Caco-2 (cell line): ENCODE results near the gene TEAD2. TPM values are rescaled to one million over a fixed set of nuclear protein-coding genes. Genes with fewer than 3 reads are reported as not detected.
"Not testable (repeated sequence)": the region's sequence is repeated elsewhere in the genome, so short reads cannot be mapped to it uniquely, and the experiment has no call there.

Source experiments
- BruUV-seq: library from RNA; stranded (reverse); fragments of 400-500 nt; replicated peaks from 2 replicates; lab custom pipeline; 2021; lab: Mats Ljungman, UMichigan
- CTCF ChIA-PET: fragments of 300-600 bp; sonication (Branson Sonifier 250); formaldehyde crosslinking; loops from one replicate; lab custom pipeline; 2022; ENCODE audit warnings: antibody characterized with exemption; lab: Charles Lee
- POLR2A ChIA-PET: fragments of 300-600 bp; sonication (Branson Sonifier 250); formaldehyde crosslinking; loops from one replicate; lab custom pipeline; 2022; ENCODE audit warnings: antibody characterized with exemption; lab: Charles Lee
- DNase-seq, 2 experiments: peaks; one replicate each; pipeline versions ENCODE4 v3.0.0 to v3.0.0-alpha.2; 2020 to 2022
- H3K27me3 ChIP-seq: replicated peaks from 2 replicates; pipeline ENCODE4 v1.6.0; 2011; ENCODE audit warnings: low read length; ENCODE audit not compliant: control insufficient read depth, insufficient read depth
- H3K36me3 ChIP-seq: 2 replicates; pipeline ENCODE4 v1.5.1; 2011; ENCODE audit warnings: low read length; ENCODE audit not compliant: control insufficient read depth, insufficient read depth
- H3K4me1 ChIP-seq: fragments of 250-450 bp; sonication (Bioruptor Pico); 2 replicates; pipeline ENCODE4 v1.5.1; 2020; ENCODE audit warnings: mild to moderate bottlenecking
- H3K4me3 ChIP-seq: 2 replicates; pipeline ENCODE4 v1.5.1; 2011; ENCODE audit warnings: low read depth, mild to moderate bottlenecking, control low read depth, low read length
- H3K9me3 ChIP-seq: fragments of 250-450 bp; sonication (Bioruptor Pico); 2 replicates; pipeline ENCODE4 v1.5.1; 2020; ENCODE audit warnings: mild to moderate bottlenecking, moderate library complexity
- H3K27ac Mint-ChIP-seq: one replicate; pipeline ENCODE4 v1.8.0; 2022; ENCODE audit warnings: mixed read lengths; ENCODE audit not compliant: unreplicated experiment
- H3K27me3 Mint-ChIP-seq: one replicate; pipeline ENCODE4 v1.8.0; 2022; ENCODE audit warnings: mixed read lengths; ENCODE audit not compliant: insufficient read depth, unreplicated experiment
- H3K36me3 Mint-ChIP-seq: one replicate; pipeline ENCODE4 v1.8.0; 2022; ENCODE audit warnings: mild to moderate bottlenecking, mixed read lengths; ENCODE audit not compliant: insufficient read depth, unreplicated experiment
- H3K4me1 Mint-ChIP-seq: one replicate; pipeline ENCODE4 v1.8.0; 2022; ENCODE audit warnings: low read depth, mixed read lengths; ENCODE audit not compliant: unreplicated experiment
- H3K4me3 Mint-ChIP-seq: one replicate; pipeline ENCODE4 v1.8.0; 2022; ENCODE audit warnings: mild to moderate bottlenecking, moderate library complexity, mixed read lengths; ENCODE audit not compliant: unreplicated experiment
- H3K9me3 Mint-ChIP-seq: one replicate; pipeline ENCODE4 v1.8.0; 2022; ENCODE audit warnings: mixed read lengths; ENCODE audit not compliant: unreplicated experiment
- CTCF ChIP-seq, 2 experiments: fragments of 200-600 bp in 1 of 2; IDR thresholded peaks; 1 replicate in 1 of 2; 2 replicates in 1 of 2; pipeline versions ENCODE4 v1.5.1 to v1.8.0; 2011 to 2022; ENCODE audit warnings: antibody characterized with exemption in 1 of 2, control low read depth in 1 of 2, inconsistent platforms in 1 of 2, low read depth in 1 of 2, low read length in 1 of 2, mild to moderate bottlenecking in 1 of 2, moderate library complexity in 1 of 2; ENCODE audit not compliant: insufficient read depth in 1 of 2, severe bottlenecking in 1 of 2, unreplicated experiment in 1 of 2
- intact Hi-C: fragments of 100-400 bp; cut with micrococcal nuclease; formaldehyde crosslinking; loops from one replicate; pipeline ENCODE4 v1.10.0; 2022; ENCODE audit not compliant: unreplicated experiment
- total RNA-seq: library from RNA; stranded (reverse); gene quantifications from 2 replicates; pipeline ENCODE4 v1.2.3, GENCODE V29; 2022

The TEAD2 gene
- total RNA-seq, 1 experiment from 2014 or later: 8.8 TPM

- no peak overlapping the region for H3K27ac Mint-ChIP-seq
- TF ChIP-seq CTCF (IDR thresholded peaks at IDR 0.05; ENCODE audit: insufficient read depth in 1 of 2, low read depth in 1 of 2, low read length in 1 of 2, severe bottlenecking in 1 of 2, unreplicated experiment in 1 of 2): no peak
- Histone ChIP-seq H3K27me3 (no peaks in the 10 kb centered on the region), H3K4me1 (no peaks in the 10 kb centered on the region), H3K36me3 (no peaks in the 10 kb centered on the region), H3K9me3 (peaks cover 17% of the 10 kb centered on the region; the same call in 1 of the 2 replicates), H3K4me3 (no peak overlapping the region)
- no peaks in the 10 kb centered on the region for H3K36me3 Mint-ChIP-seq
- ChIA-PET POLR2A (no interaction called here), CTCF (interaction anchor here (0.6 kb wide), 1 partner anchor 18 kb away, joined by 4 read pairs; the partner anchor contains the start of gene TEAD2)
- DNase-seq: no peak
- peaks cover 5% of the 10 kb centered on the region for H3K27me3 Mint-ChIP-seq
- no TSS peak for BruUV-seq
- H3K4me3 Mint-ChIP-seq: no peak overlapping the region
- peaks cover 20% of the 10 kb centered on the region for H3K9me3 Mint-ChIP-seq
- no peaks in the 10 kb centered on the region for H3K4me1 Mint-ChIP-seq
- intact Hi-C loops: no loop called here
Measured at GRCh38 chr19:49380391-49380790, 18.2 kb upstream of the TEAD2 start.

GRCh38 chr19:49378512-49378911, 16.3 kb upstream of the TEAD2 start:
- intact Hi-C loops: no loop called here
- H3K27me3 ChIP-seq: no peaks in the 10 kb centered on the region
- peaks cover 17% of the 10 kb centered on the region; the same call in 1 of the 2 replicates for H3K9me3 ChIP-seq
- ChIA-PET CTCF (interaction anchor here (1.3 kb wide), 1 partner anchor 13 kb away, joined by 5 read pairs; no protein-coding TSS in a partner anchor), POLR2A (no interaction called here)
- Mint-ChIP-seq H3K9me3 (peaks cover 20% of the 10 kb centered on the region), H3K36me3 (no peaks in the 10 kb centered on the region), H3K27ac (no peak overlapping the region), H3K4me3 (no peak overlapping the region), H3K27me3 (peaks cover 5% of the 10 kb centered on the region), H3K4me1 (no peaks in the 10 kb centered on the region)
- H3K4me1 ChIP-seq: no peaks in the 10 kb centered on the region
- H3K36me3 ChIP-seq: no peaks in the 10 kb centered on the region
- no peak for DNase-seq
- TF ChIP-seq CTCF (IDR thresholded peaks at IDR 0.05; ENCODE audit: insufficient read depth in 1 of 2, low read depth in 1 of 2, low read length in 1 of 2, severe bottlenecking in 1 of 2, unreplicated experiment in 1 of 2): no peak
- H3K4me3 ChIP-seq: no peak overlapping the region
- BruUV-seq: no TSS peak

- no peaks in the 10 kb centered on the region for H3K36me3 Mint-ChIP-seq
- no TSS peak for BruUV-seq
- CTCF ChIA-PET: interaction anchor here (0.7 kb wide), 2 partner anchors 15 to 16 kb away, joined by 3 read pairs; no protein-coding TSS in a partner anchor
- Histone ChIP-seq H3K4me1 (no peaks in the 10 kb centered on the region), H3K4me3 (no peak overlapping the region), H3K9me3 (peaks cover 2% of the 10 kb centered on the region; the same call in 1 of the 2 replicates), H3K36me3 (no peaks in the 10 kb centered on the region), H3K27me3 (no peaks in the 10 kb centered on the region)
- TF ChIP-seq CTCF (IDR thresholded peaks at IDR 0.05; ENCODE audit: insufficient read depth in 1 of 2, low read depth in 1 of 2, low read length in 1 of 2, severe bottlenecking in 1 of 2, unreplicated experiment in 1 of 2): no peak
- no peaks in the 10 kb centered on the region for H3K9me3 Mint-ChIP-seq
- POLR2A ChIA-PET: no interaction called here
- no peak overlapping the region for H3K27ac Mint-ChIP-seq
- H3K27me3 Mint-ChIP-seq: peaks cover 2% of the 10 kb centered on the region
- H3K4me3 Mint-ChIP-seq: no peak overlapping the region
- intact Hi-C loops: no loop called here
- no peak for DNase-seq
- H3K4me1 Mint-ChIP-seq: no peaks in the 10 kb centered on the region
Measured at GRCh38 chr19:49374665-49375434, 12.6 kb upstream of the TEAD2 start.

- H3K27ac Mint-ChIP-seq, CTCF ChIA-PET, POLR2A ChIA-PET, H3K27me3 Mint-ChIP-seq, H3K36me3 ChIP-seq, H3K36me3 Mint-ChIP-seq, H3K4me3 Mint-ChIP-seq, H3K9me3 Mint-ChIP-seq, DNase-seq, BruUV-seq, H3K4me1 Mint-ChIP-seq, intact Hi-C loops, H3K4me1 ChIP-seq, H3K4me3 ChIP-seq, H3K27me3 ChIP-seq: not testable (repeated sequence)
- peaks cover 18% of the 10 kb centered on the region for H3K9me3 ChIP-seq
Measured at GRCh38 chr19:49373174-49373573, 11.0 kb upstream of the TEAD2 start.
